ENCODE measurements around the gene GPRC6A.

GRCh38 chr6:116858060-116858459, 29.2 kb upstream of the GPRC6A start:
- no peak for TF ChIP-seq CTCF (IDR thresholded peaks at IDR 0.05)
- TF ChIP-seq POLR2A (IDR thresholded peaks at IDR 0.05), result no peak

Measured in uterus (tissue), 2 donors.